WTC11 (cell line): ENCODE results near the gene SNX24. TPM values are rescaled to one million over a fixed set of nuclear protein-coding genes. Genes with fewer than 3 reads are reported as not detected.

Source experiments
- ATAC-seq: fragments of 200-7000 bp; cut with Tn5 transposase; 2 replicates; pipeline ENCODE4 v1.10.0; 2021; ENCODE audit warnings: mild to moderate bottlenecking, moderate library complexity
- Bru-seq: library from RNA; stranded (reverse); fragments of 400-500 nt; gene quantifications from one replicate; lab custom pipeline; 2021; lab: Mats Ljungman, UMichigan
- CTCF ChIA-PET: fragments of 300-600 bp; sonication (Branson Sonifier 250); formaldehyde crosslinking; loops from one replicate; lab custom pipeline; 2021; ENCODE audit warnings: antibody characterized with exemption; lab: Charles Lee
- POLR2A ChIA-PET: fragments of 350-600 bp; sonication (Branson Sonifier 250); formaldehyde crosslinking; loops from one replicate; lab custom pipeline; 2021; ENCODE audit warnings: antibody characterized with exemption; lab: Charles Lee
- DNase-seq: peaks from one replicate; pipeline ENCODE4 v3.0.0; 2021; ENCODE audit warnings: low spot score
- H3K27ac Mint-ChIP-seq: 2 replicates; pipeline ENCODE4 v1.8.0; 2021; ENCODE audit warnings: mixed read lengths
- H3K27me3 Mint-ChIP-seq: 2 replicates; pipeline ENCODE4 v1.8.0; 2021; ENCODE audit warnings: low read depth, mild to moderate bottlenecking, moderate library complexity, mixed read lengths
- H3K36me3 Mint-ChIP-seq: 2 replicates; pipeline ENCODE4 v1.8.0; 2021; ENCODE audit warnings: mixed read lengths
- H3K4me1 Mint-ChIP-seq: 2 replicates; pipeline ENCODE4 v1.8.0; 2022; ENCODE audit warnings: mixed read lengths
- H3K4me3 Mint-ChIP-seq: 2 replicates; pipeline ENCODE4 v1.8.0; 2021; ENCODE audit warnings: mild to moderate bottlenecking, moderate library complexity, mixed read lengths
- H3K9me3 Mint-ChIP-seq: 2 replicates; pipeline ENCODE4 v1.8.0; 2021; ENCODE audit warnings: mixed read lengths
- FOXK1 ChIP-seq: sonication (generic); formaldehyde crosslinking; IDR thresholded peaks from 2 replicates; pipeline ENCODE4 v1.8.0; 2022; ENCODE audit warnings: mild to moderate bottlenecking, moderate library complexity, missing genetic modification reagents
- FOXP1 ChIP-seq: sonication (generic); formaldehyde crosslinking; IDR thresholded peaks from 2 replicates; pipeline ENCODE4 v1.8.0; 2022; ENCODE audit warnings: missing genetic modification reagents, mild to moderate bottlenecking, moderate library complexity, borderline replicate concordance
- MXD4 ChIP-seq: fragments of 250-450 bp; sonication (Bioruptor Pico); IDR thresholded peaks from 2 replicates; pipeline ENCODE4 v1.8.0; 2021; ENCODE audit warnings: mild to moderate bottlenecking, moderate library complexity, borderline replicate concordance
- MYBL2 ChIP-seq: sonication (generic); formaldehyde crosslinking; IDR thresholded peaks from 2 replicates; pipeline ENCODE4 v1.8.1; 2023; ENCODE audit warnings: mild to moderate bottlenecking, moderate library complexity, missing genetic modification reagents
- NR1H2 ChIP-seq: sonication (generic); formaldehyde crosslinking; IDR thresholded peaks from 2 replicates; pipeline ENCODE4 v1.9.0; 2021; ENCODE audit warnings: mild to moderate bottlenecking, moderate library complexity, missing genetic modification reagents
- long read RNA-seq, 3 experiments: library from RNA in 1 of 3; library from capped mRNA in 1 of 3; library from polyadenylated mRNA in 1 of 3; unstranded in 2 of 3; stranded (forward) in 1 of 3; transcript quantifications; one replicate each; pipeline ENCODE4 v2.0.0, GENCODE V29; 2021
- total RNA-seq: library from RNA; stranded (reverse); gene quantifications from 3 replicates; pipeline ENCODE4 v1.2.3, GENCODE V29; 2021
- TF ChIP-seq, protein P1 (sequence below): sonication (generic); formaldehyde crosslinking; IDR thresholded peaks from 2 replicates; pipeline ENCODE4 v1.8.0; 2022; ENCODE audit warnings: missing genetic modification reagents
- TF ChIP-seq, protein P2 (sequence below): sonication (generic); formaldehyde crosslinking; IDR thresholded peaks from 2 replicates; pipeline ENCODE4 v1.8.1; 2023; ENCODE audit warnings: mild to moderate bottlenecking, missing genetic modification reagents, moderate library complexity
- TF ChIP-seq, protein P3 (sequence below): fragments of 250-450 bp; sonication (Bioruptor Pico); IDR thresholded peaks from 2 replicates; pipeline ENCODE4 v1.8.0; 2021; ENCODE audit warnings: mild to moderate bottlenecking
- TF ChIP-seq, protein P4 (sequence below): fragments of 200-600 bp; IDR thresholded peaks from 2 replicates; pipeline ENCODE4 v1.8.0; 2022; ENCODE audit warnings: antibody characterized with exemption
- TF ChIP-seq, protein P5 (sequence below): sonication (generic); formaldehyde crosslinking; IDR thresholded peaks from 2 replicates; pipeline ENCODE4 v1.8.1; 2022; ENCODE audit warnings: mild to moderate bottlenecking, moderate library complexity, missing genetic modification reagents
- TF ChIP-seq, protein P6 (sequence below): sonication (generic); formaldehyde crosslinking; IDR thresholded peaks from 2 replicates; pipeline ENCODE4 v1.8.0; 2023; ENCODE audit warnings: mild to moderate bottlenecking, missing genetic modification reagents
- TF ChIP-seq, protein P7 (sequence below): sonication (generic); formaldehyde crosslinking; conservative IDR thresholded peaks from 2 replicates; pipeline ENCODE4 v1.8.1; 2022; ENCODE audit warnings: mild to moderate bottlenecking, missing genetic modification reagents
- TF ChIP-seq, protein P8 (sequence below): fragments of 250-450 bp; sonication (Bioruptor Pico); IDR thresholded peaks from 2 replicates; pipeline ENCODE4 v1.9.0; 2021; ENCODE audit warnings: mild to moderate bottlenecking
- TF ChIP-seq, protein P9 (sequence below): fragments of 250-450 bp; sonication (Bioruptor Pico); IDR thresholded peaks from 2 replicates; pipeline ENCODE4 v1.9.0; 2021; ENCODE audit warnings: moderate library complexity, mild to moderate bottlenecking, inconsistent platforms, borderline replicate concordance

SNX24 gene, protein sequence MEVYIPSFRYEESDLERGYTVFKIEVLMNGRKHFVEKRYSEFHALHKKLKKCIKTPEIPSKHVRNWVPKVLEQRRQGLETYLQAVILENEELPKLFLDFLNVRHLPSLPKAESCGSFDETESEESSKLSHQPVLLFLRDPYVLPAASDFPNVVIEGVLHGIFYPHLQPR
- 14.0 to 15.8 TPM (median 15.5 TPM) in 3 replicates for total RNA-seq
- Bru-seq, nascent RNA = percentile 63 among the genes with signal in this experiment
- long read RNA-seq, experiment 1, transcript SNX24-201 (7 exons, 2,158 nt) = major isoform, 18 of 30 reads
- long read RNA-seq, experiment 1, partial matches to known transcripts = 1 of 30 reads
- long read RNA-seq, experiment 1, other reads (novel, unspliced or antisense) = 10 of 30 reads
- long read RNA-seq, experiment 2, transcript SNX24-201 (7 exons, 2,158 nt) = major isoform, 6 of 11 reads
- long read RNA-seq, experiment 2, partial matches to known transcripts = 1 of 11 reads
- long read RNA-seq, experiment 2, other reads (novel, unspliced or antisense) = 2 of 11 reads
- long read RNA-seq, experiment 3, transcript SNX24-201 (7 exons, 2,158 nt) = major isoform, 28 of 45 reads
- long read RNA-seq, experiment 3, partial matches to known transcripts = 0 of 45 reads
- long read RNA-seq, experiment 3, other reads (novel, unspliced or antisense) = 15 of 45 reads

DNA sequence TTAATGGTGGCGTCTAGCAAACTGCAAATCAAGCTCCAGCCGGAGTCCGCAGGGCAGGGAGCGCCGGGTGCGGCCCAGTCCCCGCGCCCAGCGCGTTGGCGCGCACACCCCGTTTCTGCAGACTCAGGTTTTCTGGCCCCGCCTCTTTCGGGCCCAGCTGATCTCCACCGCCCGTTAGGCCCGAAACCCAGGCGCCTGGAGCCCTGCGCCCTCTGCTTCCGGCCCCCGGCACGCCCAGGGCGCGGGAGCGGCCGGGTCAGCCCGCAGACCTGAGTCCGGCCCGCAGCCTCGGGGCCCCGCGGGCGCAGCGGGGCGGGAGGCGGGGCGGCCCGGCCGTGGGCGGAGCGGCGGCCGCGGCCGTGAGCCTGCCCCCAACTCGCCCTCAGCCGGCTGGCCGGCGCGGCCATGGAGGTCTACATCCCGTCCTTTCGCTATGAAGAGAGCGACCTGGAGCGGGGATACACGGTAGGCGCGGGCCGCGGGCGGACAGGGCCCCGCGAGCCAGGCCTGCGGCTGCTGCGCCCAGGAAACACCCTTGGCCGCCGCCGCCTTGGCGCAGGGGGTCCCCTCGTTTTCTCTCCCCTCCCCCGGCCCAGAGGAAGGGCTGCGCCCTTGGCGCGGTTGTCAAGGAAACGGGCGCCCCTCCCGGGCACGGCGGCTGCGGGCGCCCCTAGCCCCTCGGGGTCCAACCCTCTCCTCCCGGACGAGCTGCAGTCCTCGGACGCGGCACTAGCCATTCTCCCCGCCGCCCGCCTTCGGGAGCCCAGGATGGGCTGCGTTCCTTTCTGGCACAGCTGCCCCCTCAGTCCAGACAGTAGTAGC, at the start of gene SNX24:
Gene SNX24 (plus strand): TSS at position 385 of the 822 bp plus-strand sequence. CDS start 21 bp downstream, at position 406.
- peak within 1 kb of the TSS; percentile 96 for H3K27ac Mint-ChIP-seq
- no peaks in the 10 kb centered on the region for H3K36me3 Mint-ChIP-seq
- peaks cover 36% of the 10 kb centered on the region for H3K4me1 Mint-ChIP-seq
- H3K9me3 Mint-ChIP-seq = peaks cover 4% of the 10 kb centered on the region; the same call in 1 of the 2 replicates
- POLR2A ChIA-PET = interaction anchor here (0.5 to 2.0 kb wide), 3 partner anchors 14 to 1759 kb away, joined by 3 to 7 read pairs (median 5); partner anchors contain the start of gene SNX2
- peak within 1 kb of the TSS; percentile 85 for H3K4me3 Mint-ChIP-seq
- peaks cover 18% of the 10 kb centered on the region for H3K27me3 Mint-ChIP-seq
- ATAC-seq = peak; percentile 85
- CTCF ChIA-PET = interaction anchor here (1.6 to 1.7 kb wide), 2 partner anchors 141 to 329 kb away, joined by 4 to 6 read pairs; no protein-coding TSS in a partner anchor
- DNase-seq = peak; percentile 84
- TF ChIP-seq, protein P1, sequence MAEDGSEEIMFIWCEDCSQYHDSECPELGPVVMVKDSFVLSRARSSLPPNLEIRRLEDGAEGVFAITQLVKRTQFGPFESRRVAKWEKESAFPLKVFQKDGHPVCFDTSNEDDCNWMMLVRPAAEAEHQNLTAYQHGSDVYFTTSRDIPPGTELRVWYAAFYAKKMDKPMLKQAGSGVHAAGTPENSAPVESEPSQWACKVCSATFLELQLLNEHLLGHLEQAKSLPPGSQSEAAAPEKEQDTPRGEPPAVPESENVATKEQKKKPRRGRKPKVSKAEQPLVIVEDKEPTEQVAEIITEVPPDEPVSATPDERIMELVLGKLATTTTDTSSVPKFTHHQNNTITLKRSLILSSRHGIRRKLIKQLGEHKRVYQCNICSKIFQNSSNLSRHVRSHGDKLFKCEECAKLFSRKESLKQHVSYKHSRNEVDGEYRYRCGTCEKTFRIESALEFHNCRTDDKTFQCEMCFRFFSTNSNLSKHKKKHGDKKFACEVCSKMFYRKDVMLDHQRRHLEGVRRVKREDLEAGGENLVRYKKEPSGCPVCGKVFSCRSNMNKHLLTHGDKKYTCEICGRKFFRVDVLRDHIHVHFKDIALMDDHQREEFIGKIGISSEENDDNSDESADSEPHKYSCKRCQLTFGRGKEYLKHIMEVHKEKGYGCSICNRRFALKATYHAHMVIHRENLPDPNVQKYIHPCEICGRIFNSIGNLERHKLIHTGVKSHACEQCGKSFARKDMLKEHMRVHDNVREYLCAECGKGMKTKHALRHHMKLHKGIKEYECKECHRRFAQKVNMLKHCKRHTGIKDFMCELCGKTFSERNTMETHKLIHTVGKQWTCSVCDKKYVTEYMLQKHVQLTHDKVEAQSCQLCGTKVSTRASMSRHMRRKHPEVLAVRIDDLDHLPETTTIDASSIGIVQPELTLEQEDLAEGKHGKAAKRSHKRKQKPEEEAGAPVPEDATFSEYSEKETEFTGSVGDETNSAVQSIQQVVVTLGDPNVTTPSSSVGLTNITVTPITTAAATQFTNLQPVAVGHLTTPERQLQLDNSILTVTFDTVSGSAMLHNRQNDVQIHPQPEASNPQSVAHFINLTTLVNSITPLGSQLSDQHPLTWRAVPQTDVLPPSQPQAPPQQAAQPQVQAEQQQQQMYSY (CRISPR knock-in tag) = no peak
- TF ChIP-seq FOXP1 (CRISPR knock-in tag) = peak; percentile 69; the same call in 1 of the 2 replicates
- no peak for TF ChIP-seq MXD4 (CRISPR knock-in tag)
- TF ChIP-seq, protein P2, sequence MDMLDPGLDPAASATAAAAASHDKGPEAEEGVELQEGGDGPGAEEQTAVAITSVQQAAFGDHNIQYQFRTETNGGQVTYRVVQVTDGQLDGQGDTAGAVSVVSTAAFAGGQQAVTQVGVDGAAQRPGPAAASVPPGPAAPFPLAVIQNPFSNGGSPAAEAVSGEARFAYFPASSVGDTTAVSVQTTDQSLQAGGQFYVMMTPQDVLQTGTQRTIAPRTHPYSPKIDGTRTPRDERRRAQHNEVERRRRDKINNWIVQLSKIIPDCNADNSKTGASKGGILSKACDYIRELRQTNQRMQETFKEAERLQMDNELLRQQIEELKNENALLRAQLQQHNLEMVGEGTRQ (CRISPR knock-in tag) = 0 out of 2 replicates have a peak, but pooled peaks have one; percentile 30
- TF ChIP-seq, protein P3, sequence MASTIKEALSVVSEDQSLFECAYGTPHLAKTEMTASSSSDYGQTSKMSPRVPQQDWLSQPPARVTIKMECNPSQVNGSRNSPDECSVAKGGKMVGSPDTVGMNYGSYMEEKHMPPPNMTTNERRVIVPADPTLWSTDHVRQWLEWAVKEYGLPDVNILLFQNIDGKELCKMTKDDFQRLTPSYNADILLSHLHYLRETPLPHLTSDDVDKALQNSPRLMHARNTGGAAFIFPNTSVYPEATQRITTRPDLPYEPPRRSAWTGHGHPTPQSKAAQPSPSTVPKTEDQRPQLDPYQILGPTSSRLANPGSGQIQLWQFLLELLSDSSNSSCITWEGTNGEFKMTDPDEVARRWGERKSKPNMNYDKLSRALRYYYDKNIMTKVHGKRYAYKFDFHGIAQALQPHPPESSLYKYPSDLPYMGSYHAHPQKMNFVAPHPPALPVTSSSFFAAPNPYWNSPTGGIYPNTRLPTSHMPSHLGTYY (CRISPR knock-in tag) = no peak
- TF ChIP-seq, protein P4, sequence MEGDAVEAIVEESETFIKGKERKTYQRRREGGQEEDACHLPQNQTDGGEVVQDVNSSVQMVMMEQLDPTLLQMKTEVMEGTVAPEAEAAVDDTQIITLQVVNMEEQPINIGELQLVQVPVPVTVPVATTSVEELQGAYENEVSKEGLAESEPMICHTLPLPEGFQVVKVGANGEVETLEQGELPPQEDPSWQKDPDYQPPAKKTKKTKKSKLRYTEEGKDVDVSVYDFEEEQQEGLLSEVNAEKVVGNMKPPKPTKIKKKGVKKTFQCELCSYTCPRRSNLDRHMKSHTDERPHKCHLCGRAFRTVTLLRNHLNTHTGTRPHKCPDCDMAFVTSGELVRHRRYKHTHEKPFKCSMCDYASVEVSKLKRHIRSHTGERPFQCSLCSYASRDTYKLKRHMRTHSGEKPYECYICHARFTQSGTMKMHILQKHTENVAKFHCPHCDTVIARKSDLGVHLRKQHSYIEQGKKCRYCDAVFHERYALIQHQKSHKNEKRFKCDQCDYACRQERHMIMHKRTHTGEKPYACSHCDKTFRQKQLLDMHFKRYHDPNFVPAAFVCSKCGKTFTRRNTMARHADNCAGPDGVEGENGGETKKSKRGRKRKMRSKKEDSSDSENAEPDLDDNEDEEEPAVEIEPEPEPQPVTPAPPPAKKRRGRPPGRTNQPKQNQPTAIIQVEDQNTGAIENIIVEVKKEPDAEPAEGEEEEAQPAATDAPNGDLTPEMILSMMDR = no peak
- TF ChIP-seq, protein P5, sequence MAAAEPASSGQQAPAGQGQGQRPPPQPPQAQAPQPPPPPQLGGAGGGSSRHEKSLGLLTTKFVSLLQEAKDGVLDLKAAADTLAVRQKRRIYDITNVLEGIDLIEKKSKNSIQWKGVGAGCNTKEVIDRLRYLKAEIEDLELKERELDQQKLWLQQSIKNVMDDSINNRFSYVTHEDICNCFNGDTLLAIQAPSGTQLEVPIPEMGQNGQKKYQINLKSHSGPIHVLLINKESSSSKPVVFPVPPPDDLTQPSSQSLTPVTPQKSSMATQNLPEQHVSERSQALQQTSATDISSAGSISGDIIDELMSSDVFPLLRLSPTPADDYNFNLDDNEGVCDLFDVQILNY (CRISPR knock-in tag) = peak; percentile 46; the same call in 1 of the 2 replicates
- no peak for TF ChIP-seq NR1H2 (CRISPR knock-in tag)
- TF ChIP-seq, protein P6, sequence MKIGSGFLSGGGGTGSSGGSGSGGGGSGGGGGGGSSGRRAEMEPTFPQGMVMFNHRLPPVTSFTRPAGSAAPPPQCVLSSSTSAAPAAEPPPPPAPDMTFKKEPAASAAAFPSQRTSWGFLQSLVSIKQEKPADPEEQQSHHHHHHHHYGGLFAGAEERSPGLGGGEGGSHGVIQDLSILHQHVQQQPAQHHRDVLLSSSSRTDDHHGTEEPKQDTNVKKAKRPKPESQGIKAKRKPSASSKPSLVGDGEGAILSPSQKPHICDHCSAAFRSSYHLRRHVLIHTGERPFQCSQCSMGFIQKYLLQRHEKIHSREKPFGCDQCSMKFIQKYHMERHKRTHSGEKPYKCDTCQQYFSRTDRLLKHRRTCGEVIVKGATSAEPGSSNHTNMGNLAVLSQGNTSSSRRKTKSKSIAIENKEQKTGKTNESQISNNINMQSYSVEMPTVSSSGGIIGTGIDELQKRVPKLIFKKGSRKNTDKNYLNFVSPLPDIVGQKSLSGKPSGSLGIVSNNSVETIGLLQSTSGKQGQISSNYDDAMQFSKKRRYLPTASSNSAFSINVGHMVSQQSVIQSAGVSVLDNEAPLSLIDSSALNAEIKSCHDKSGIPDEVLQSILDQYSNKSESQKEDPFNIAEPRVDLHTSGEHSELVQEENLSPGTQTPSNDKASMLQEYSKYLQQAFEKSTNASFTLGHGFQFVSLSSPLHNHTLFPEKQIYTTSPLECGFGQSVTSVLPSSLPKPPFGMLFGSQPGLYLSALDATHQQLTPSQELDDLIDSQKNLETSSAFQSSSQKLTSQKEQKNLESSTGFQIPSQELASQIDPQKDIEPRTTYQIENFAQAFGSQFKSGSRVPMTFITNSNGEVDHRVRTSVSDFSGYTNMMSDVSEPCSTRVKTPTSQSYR = no peak
- TF ChIP-seq FOXK1 = no peak
- TF ChIP-seq, protein P7, sequence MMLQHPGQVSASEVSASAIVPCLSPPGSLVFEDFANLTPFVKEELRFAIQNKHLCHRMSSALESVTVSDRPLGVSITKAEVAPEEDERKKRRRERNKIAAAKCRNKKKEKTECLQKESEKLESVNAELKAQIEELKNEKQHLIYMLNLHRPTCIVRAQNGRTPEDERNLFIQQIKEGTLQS (CRISPR knock-in tag) = no peak
- TF ChIP-seq, protein P8, sequence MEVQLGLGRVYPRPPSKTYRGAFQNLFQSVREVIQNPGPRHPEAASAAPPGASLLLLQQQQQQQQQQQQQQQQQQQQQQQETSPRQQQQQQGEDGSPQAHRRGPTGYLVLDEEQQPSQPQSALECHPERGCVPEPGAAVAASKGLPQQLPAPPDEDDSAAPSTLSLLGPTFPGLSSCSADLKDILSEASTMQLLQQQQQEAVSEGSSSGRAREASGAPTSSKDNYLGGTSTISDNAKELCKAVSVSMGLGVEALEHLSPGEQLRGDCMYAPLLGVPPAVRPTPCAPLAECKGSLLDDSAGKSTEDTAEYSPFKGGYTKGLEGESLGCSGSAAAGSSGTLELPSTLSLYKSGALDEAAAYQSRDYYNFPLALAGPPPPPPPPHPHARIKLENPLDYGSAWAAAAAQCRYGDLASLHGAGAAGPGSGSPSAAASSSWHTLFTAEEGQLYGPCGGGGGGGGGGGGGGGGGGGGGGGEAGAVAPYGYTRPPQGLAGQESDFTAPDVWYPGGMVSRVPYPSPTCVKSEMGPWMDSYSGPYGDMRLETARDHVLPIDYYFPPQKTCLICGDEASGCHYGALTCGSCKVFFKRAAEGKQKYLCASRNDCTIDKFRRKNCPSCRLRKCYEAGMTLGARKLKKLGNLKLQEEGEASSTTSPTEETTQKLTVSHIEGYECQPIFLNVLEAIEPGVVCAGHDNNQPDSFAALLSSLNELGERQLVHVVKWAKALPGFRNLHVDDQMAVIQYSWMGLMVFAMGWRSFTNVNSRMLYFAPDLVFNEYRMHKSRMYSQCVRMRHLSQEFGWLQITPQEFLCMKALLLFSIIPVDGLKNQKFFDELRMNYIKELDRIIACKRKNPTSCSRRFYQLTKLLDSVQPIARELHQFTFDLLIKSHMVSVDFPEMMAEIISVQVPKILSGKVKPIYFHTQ (CRISPR knock-in tag) = no peak
- peak; percentile 61 for TF ChIP-seq MYBL2
- TF ChIP-seq, protein P9, sequence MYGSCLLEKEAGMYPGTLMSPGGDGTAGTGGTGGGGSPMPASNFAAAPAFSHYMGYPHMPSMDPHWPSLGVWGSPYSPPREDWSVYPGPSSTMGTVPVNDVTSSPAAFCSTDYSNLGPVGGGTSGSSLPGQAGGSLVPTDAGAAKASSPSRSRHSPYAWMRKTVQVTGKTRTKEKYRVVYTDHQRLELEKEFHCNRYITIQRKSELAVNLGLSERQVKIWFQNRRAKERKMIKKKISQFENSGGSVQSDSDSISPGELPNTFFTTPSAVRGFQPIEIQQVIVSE = no peak
